ENCODE measurements around the gene KCNJ15.

GRCh38 chr21:38315122-38315521 lies 58.3 kb downstream of the KCNJ15 start:
- TF ChIP-seq CTCF (IDR thresholded peaks at IDR 0.05): no peak
- TF ChIP-seq POLR2A (IDR thresholded peaks at IDR 0.05): no peak
- no peak for TF ChIP-seq POLR2AphosphoS5 (IDR thresholded peaks at IDR 0.05)

All from transverse colon (tissue), 4 donors.